DND-41 (cell line): Measurements from ENCODE around the gene NBEA.

Experiments
- ATAC-seq: fragments of 200-7000 bp; cut with Tn5 transposase; 3 replicates; pipeline ENCODE4 v1.9.1; 2021; ENCODE audit warnings: low read depth; ENCODE audit not compliant: insufficient read depth
- DNase-seq: peaks from one replicate; pipeline ENCODE4 v3.0.0-alpha.2; 2020
- H2AFZ ChIP-seq: 2 replicates; pipeline ENCODE4 v1.6.0; 2012; ENCODE audit warnings: low read depth, low read length
- H3K27ac ChIP-seq: 2 replicates; pipeline ENCODE4 v1.5.1; 2012; ENCODE audit warnings: low read length, inconsistent platforms
- H3K27me3 ChIP-seq: fragments of 200-600 bp; sonication (generic); 2 replicates; pipeline ENCODE4 v1.6.0; 2012; ENCODE audit warnings: low read length, mild to moderate bottlenecking, inconsistent platforms; ENCODE audit not compliant: insufficient read depth, poor library complexity
- H3K36me3 ChIP-seq: 2 replicates; pipeline ENCODE4 v1.5.1; 2012; ENCODE audit warnings: low read length, inconsistent platforms; ENCODE audit not compliant: insufficient read depth
- H3K4me1 ChIP-seq: 2 replicates; pipeline ENCODE4 v1.5.1; 2012; ENCODE audit warnings: mild to moderate bottlenecking, low read length; ENCODE audit not compliant: insufficient read depth
- H3K4me2 ChIP-seq: 2 replicates; pipeline ENCODE4 v1.6.0; 2012; ENCODE audit warnings: mild to moderate bottlenecking, moderate library complexity, low read length, inconsistent platforms; ENCODE audit not compliant: insufficient read depth
- H3K4me3 ChIP-seq, 2 experiments: fragments of 200-600 bp in 1 of 2; shearing (Covaris generic) in 1 of 2; 2 replicates each; pipeline ENCODE4 v1.5.1; 2012 to 2016; ENCODE audit warnings: inconsistent platforms in 2 of 2, low read length in 2 of 2, mild to moderate bottlenecking in 2 of 2, low read depth in 1 of 2, moderate library complexity in 1 of 2
- H3K79me2 ChIP-seq: 2 replicates; pipeline ENCODE4 v1.6.0; 2012; ENCODE audit warnings: low read length, inconsistent platforms; ENCODE audit not compliant: insufficient read depth
- H3K9ac ChIP-seq: 2 replicates; pipeline ENCODE4 v1.6.0; 2012; ENCODE audit warnings: low read depth, mild to moderate bottlenecking, inconsistent platforms, low read length, moderate library complexity
- H3K9me3 ChIP-seq: 2 replicates; pipeline ENCODE4 v1.5.1; 2012; ENCODE audit warnings: low read length, moderate library complexity, mild to moderate bottlenecking, inconsistent platforms; ENCODE audit not compliant: insufficient read depth, severe bottlenecking
- H4K20me1 ChIP-seq: 2 replicates; pipeline ENCODE4 v1.6.0; 2012; ENCODE audit warnings: low read length; ENCODE audit not compliant: insufficient read depth
- EZH2 ChIP-seq: IDR thresholded peaks from 3 replicates; pipeline ENCODE4 v1.6.1; 2012; ENCODE audit warnings: borderline replicate concordance, low read depth, mild to moderate bottlenecking, moderate library complexity, low read length, inconsistent platforms; ENCODE audit not compliant: severe bottlenecking
- TF ChIP-seq, protein P1 (sequence below): IDR thresholded peaks from 2 replicates; pipeline ENCODE4 v1.5.1; 2012; ENCODE audit warnings: borderline replicate concordance, low read length, moderate library complexity, mild to moderate bottlenecking; ENCODE audit not compliant: poor library complexity, severe bottlenecking; ENCODE audit errors: extremely low read depth

NBEA gene

DNA sequence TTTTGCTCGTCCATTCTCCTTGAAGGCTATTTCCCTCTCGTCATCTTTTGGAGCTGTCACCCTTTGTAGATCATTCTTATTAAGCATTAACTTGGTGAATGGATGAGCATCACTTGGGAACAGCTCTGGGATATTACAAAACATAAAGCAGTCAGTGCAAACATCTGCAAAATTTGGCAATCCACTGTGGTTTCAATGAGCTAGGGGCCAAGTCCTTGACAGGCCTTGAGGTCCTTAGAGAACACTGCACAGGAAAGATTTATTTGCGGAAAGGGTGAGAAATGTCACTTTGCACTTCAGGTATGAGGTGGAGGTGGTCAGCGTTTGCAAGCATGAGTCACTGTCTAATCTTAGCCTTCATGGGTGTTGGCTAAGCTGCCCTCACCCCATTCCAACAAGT, 774.1 kb downstream of the NBEA start:
- Histone ChIP-seq H3K27me3 (no peaks in the 10 kb centered on the region), H2AFZ (no peak overlapping the region), H3K27ac (no peak overlapping the region), H3K4me1 (no peaks in the 10 kb centered on the region), H3K79me2 (no peaks in the 10 kb centered on the region), H3K4me3 (no peak overlapping the region), H3K4me2 (no peak overlapping the region), H4K20me1 (no peaks in the 10 kb centered on the region), H3K36me3 (no peaks in the 10 kb centered on the region), H3K9me3 (no peaks in the 10 kb centered on the region), H3K9ac (no peak overlapping the region)
- no peak for ATAC-seq
- no peak for DNase-seq
- TF ChIP-seq, protein P1, sequence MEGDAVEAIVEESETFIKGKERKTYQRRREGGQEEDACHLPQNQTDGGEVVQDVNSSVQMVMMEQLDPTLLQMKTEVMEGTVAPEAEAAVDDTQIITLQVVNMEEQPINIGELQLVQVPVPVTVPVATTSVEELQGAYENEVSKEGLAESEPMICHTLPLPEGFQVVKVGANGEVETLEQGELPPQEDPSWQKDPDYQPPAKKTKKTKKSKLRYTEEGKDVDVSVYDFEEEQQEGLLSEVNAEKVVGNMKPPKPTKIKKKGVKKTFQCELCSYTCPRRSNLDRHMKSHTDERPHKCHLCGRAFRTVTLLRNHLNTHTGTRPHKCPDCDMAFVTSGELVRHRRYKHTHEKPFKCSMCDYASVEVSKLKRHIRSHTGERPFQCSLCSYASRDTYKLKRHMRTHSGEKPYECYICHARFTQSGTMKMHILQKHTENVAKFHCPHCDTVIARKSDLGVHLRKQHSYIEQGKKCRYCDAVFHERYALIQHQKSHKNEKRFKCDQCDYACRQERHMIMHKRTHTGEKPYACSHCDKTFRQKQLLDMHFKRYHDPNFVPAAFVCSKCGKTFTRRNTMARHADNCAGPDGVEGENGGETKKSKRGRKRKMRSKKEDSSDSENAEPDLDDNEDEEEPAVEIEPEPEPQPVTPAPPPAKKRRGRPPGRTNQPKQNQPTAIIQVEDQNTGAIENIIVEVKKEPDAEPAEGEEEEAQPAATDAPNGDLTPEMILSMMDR, result no peak
- TF ChIP-seq EZH2, result no peak

DNA sequence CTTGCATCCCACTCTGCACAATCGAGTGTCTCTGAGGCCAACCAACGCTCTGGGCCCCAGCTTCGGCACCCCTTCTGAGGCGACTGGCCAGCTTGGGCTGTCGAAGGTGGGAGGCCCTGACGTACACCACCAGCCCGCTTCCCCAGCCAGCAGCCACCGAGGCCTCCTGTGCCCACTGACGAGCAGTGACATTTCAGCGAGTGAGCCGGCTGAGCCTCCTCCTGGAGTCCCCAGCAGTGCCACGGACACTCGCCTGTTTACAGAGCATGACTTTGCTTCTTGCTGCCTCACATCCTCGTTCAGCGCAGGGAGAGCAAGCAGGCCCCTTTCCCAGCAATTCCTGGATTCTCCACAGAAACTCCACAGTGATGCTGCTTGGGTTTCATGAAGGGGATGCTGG, 774.7 kb downstream of the NBEA start:
- H3K27ac ChIP-seq, result no peak overlapping the region
- DNase-seq (no peak), ATAC-seq (no peak)
- no peaks in the 10 kb centered on the region for H3K9me3 ChIP-seq
- no peaks in the 10 kb centered on the region for H3K36me3 ChIP-seq
- H3K4me3 ChIP-seq, result no peak overlapping the region
- H3K79me2 ChIP-seq, result no peaks in the 10 kb centered on the region
- TF ChIP-seq EZH2, result no peak
- TF ChIP-seq, protein P1, result no peak
- no peaks in the 10 kb centered on the region for H4K20me1 ChIP-seq
- H3K4me2 ChIP-seq, result no peak overlapping the region
- no peak overlapping the region for H2AFZ ChIP-seq
- no peak overlapping the region for H3K9ac ChIP-seq
- peaks cover 1% of the 10 kb centered on the region for H3K27me3 ChIP-seq
- H3K4me1 ChIP-seq, result no peaks in the 10 kb centered on the region

DNA sequence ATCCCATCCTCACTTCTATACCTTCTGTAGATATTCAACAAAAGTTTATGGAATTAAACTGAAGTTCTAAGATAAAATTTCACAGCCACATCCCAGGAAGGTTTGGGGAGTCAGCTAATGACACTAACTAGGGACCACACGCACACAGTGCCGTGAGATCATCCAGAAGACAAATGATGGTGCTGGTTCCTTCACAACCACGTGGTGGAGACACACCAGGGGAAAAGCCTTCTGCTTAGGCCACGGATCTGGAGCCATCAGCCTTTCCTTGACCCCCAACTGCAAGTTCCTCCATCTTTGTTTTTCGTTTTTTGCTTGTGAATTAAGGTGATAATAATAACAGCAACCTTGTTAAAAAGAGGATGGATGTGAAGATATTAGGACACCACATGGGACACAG, 776.0 kb downstream of the NBEA start:
- no peaks in the 10 kb centered on the region for H3K36me3 ChIP-seq
- no peak overlapping the region for H3K9ac ChIP-seq
- H3K27ac ChIP-seq, result no peak overlapping the region
- no peaks in the 10 kb centered on the region for H4K20me1 ChIP-seq
- no peaks in the 10 kb centered on the region for H3K4me1 ChIP-seq
- H3K27me3 ChIP-seq, result peaks cover 9% of the 10 kb centered on the region
- H3K79me2 ChIP-seq, result no peaks in the 10 kb centered on the region
- ATAC-seq (no peak), DNase-seq (no peak)
- TF ChIP-seq, protein P1, result peak; percentile 14
- TF ChIP-seq EZH2, result no peak
- no peak overlapping the region for H3K4me2 ChIP-seq
- no peak overlapping the region for H2AFZ ChIP-seq
- H3K4me3 ChIP-seq, result no peak overlapping the region
- no peaks in the 10 kb centered on the region for H3K9me3 ChIP-seq

DNA sequence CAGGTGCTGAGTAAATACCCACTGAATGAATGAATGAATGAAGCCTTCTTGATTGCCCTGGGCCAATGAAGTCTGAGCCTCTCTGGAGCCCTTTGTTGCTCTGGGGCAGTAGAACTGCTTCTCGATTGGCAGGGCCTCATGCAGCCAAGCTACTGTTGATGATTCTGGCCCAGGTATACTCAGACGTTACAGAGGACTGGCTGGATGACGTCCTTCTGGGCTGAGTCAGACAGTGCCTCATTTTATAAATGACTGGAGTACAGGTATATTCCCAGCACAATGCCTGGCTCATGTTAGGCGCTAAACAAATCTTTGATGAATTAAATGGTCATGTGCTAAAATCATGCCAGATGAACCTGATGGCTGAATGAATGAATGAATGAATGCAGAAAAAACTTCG, 778.2 kb downstream of the NBEA start:
- H3K4me2 ChIP-seq, result no peak overlapping the region
- H3K79me2 ChIP-seq, result no peaks in the 10 kb centered on the region
- ATAC-seq (no peak), DNase-seq (no peak)
- no peaks in the 10 kb centered on the region for H3K36me3 ChIP-seq
- no peak overlapping the region for H3K4me3 ChIP-seq
- no peak overlapping the region for H3K9ac ChIP-seq
- no peaks in the 10 kb centered on the region for H3K4me1 ChIP-seq
- H3K27ac ChIP-seq, result no peak overlapping the region
- peaks cover 17% of the 10 kb centered on the region for H3K27me3 ChIP-seq
- no peaks in the 10 kb centered on the region for H3K9me3 ChIP-seq
- TF ChIP-seq, protein P1, result no peak
- TF ChIP-seq EZH2, result no peak
- H4K20me1 ChIP-seq, result no peaks in the 10 kb centered on the region
- H2AFZ ChIP-seq, result no peak overlapping the region
